Caco-2 (cell line): Measurements from ENCODE around the gene FAM170B. TPM values are rescaled to one million over a fixed set of nuclear protein-coding genes. Genes with fewer than 3 reads are reported as not detected.

Experiments
- BruUV-seq: library from RNA; stranded (reverse); fragments of 400-500 nt; replicated peaks from 2 replicates; lab custom pipeline; 2021; lab: Mats Ljungman, UMichigan
- CTCF ChIA-PET: fragments of 300-600 bp; sonication (Branson Sonifier 250); formaldehyde crosslinking; loops from one replicate; lab custom pipeline; 2022; ENCODE audit warnings: antibody characterized with exemption; lab: Charles Lee
- POLR2A ChIA-PET: fragments of 300-600 bp; sonication (Branson Sonifier 250); formaldehyde crosslinking; loops from one replicate; lab custom pipeline; 2022; ENCODE audit warnings: antibody characterized with exemption; lab: Charles Lee
- DNase-seq, 2 experiments: peaks; one replicate each; pipeline versions ENCODE4 v3.0.0 to v3.0.0-alpha.2; 2020 to 2022
- H3K27me3 ChIP-seq: replicated peaks from 2 replicates; pipeline ENCODE4 v1.6.0; 2011; ENCODE audit warnings: low read length; ENCODE audit not compliant: control insufficient read depth, insufficient read depth
- H3K36me3 ChIP-seq: 2 replicates; pipeline ENCODE4 v1.5.1; 2011; ENCODE audit warnings: low read length; ENCODE audit not compliant: control insufficient read depth, insufficient read depth
- H3K4me1 ChIP-seq: fragments of 250-450 bp; sonication (Bioruptor Pico); 2 replicates; pipeline ENCODE4 v1.5.1; 2020; ENCODE audit warnings: mild to moderate bottlenecking
- H3K4me3 ChIP-seq: 2 replicates; pipeline ENCODE4 v1.5.1; 2011; ENCODE audit warnings: low read depth, mild to moderate bottlenecking, control low read depth, low read length
- H3K9me3 ChIP-seq: fragments of 250-450 bp; sonication (Bioruptor Pico); 2 replicates; pipeline ENCODE4 v1.5.1; 2020; ENCODE audit warnings: mild to moderate bottlenecking, moderate library complexity
- H3K27ac Mint-ChIP-seq: one replicate; pipeline ENCODE4 v1.8.0; 2022; ENCODE audit warnings: mixed read lengths; ENCODE audit not compliant: unreplicated experiment
- H3K27me3 Mint-ChIP-seq: one replicate; pipeline ENCODE4 v1.8.0; 2022; ENCODE audit warnings: mixed read lengths; ENCODE audit not compliant: insufficient read depth, unreplicated experiment
- H3K36me3 Mint-ChIP-seq: one replicate; pipeline ENCODE4 v1.8.0; 2022; ENCODE audit warnings: mild to moderate bottlenecking, mixed read lengths; ENCODE audit not compliant: insufficient read depth, unreplicated experiment
- H3K4me1 Mint-ChIP-seq: one replicate; pipeline ENCODE4 v1.8.0; 2022; ENCODE audit warnings: low read depth, mixed read lengths; ENCODE audit not compliant: unreplicated experiment
- H3K4me3 Mint-ChIP-seq: one replicate; pipeline ENCODE4 v1.8.0; 2022; ENCODE audit warnings: mild to moderate bottlenecking, moderate library complexity, mixed read lengths; ENCODE audit not compliant: unreplicated experiment
- H3K9me3 Mint-ChIP-seq: one replicate; pipeline ENCODE4 v1.8.0; 2022; ENCODE audit warnings: mixed read lengths; ENCODE audit not compliant: unreplicated experiment
- intact Hi-C: fragments of 100-400 bp; cut with micrococcal nuclease; formaldehyde crosslinking; loops from one replicate; pipeline ENCODE4 v1.10.0; 2022; ENCODE audit not compliant: unreplicated experiment
- total RNA-seq: library from RNA; stranded (reverse); gene quantifications from 2 replicates; pipeline ENCODE4 v1.2.3, GENCODE V29; 2022
- TF ChIP-seq, protein P1 (sequence below), 2 experiments: fragments of 200-600 bp in 1 of 2; IDR thresholded peaks; 1 replicate in 1 of 2; 2 replicates in 1 of 2; pipeline versions ENCODE4 v1.5.1 to v1.8.0; 2011 to 2022; ENCODE audit warnings: antibody characterized with exemption in 1 of 2, control low read depth in 1 of 2, inconsistent platforms in 1 of 2, low read depth in 1 of 2, low read length in 1 of 2, mild to moderate bottlenecking in 1 of 2, moderate library complexity in 1 of 2; ENCODE audit not compliant: insufficient read depth in 1 of 2, severe bottlenecking in 1 of 2, unreplicated experiment in 1 of 2

Gene FAM170B
- total RNA-seq, 1 experiment from 2014 or later, result not detected

DNA sequence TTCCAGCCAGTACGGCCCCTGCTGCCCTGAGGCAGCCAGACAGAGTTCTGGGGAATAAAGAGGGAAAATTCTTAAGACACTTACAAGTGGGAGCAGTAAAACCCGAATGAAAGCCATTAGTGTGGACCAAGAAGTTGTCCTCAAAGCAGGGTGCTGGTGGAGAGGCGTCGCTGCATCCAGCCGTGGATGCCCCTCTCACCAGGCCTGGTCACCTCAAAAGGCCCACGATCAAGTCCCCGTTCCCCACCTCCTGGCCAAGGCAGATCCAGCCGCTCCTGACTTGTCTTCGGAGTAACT lies 19.2 kb downstream of the FAM170B start:
- DNase-seq, result no peak
- ChIA-PET CTCF (no interaction called here), POLR2A (no interaction called here)
- H3K4me3 ChIP-seq, result no peak overlapping the region
- no peaks in the 10 kb centered on the region for H3K9me3 Mint-ChIP-seq
- no peaks in the 10 kb centered on the region for H3K36me3 ChIP-seq
- no peaks in the 10 kb centered on the region for H3K27me3 Mint-ChIP-seq
- intact Hi-C loops, result no loop called here
- H3K36me3 Mint-ChIP-seq, result no peaks in the 10 kb centered on the region
- H3K4me3 Mint-ChIP-seq, result no peak overlapping the region
- no TSS peak for BruUV-seq
- no peaks in the 10 kb centered on the region for H3K9me3 ChIP-seq
- no peaks in the 10 kb centered on the region for H3K4me1 Mint-ChIP-seq
- no peak overlapping the region for H3K27ac Mint-ChIP-seq
- TF ChIP-seq, protein P1, sequence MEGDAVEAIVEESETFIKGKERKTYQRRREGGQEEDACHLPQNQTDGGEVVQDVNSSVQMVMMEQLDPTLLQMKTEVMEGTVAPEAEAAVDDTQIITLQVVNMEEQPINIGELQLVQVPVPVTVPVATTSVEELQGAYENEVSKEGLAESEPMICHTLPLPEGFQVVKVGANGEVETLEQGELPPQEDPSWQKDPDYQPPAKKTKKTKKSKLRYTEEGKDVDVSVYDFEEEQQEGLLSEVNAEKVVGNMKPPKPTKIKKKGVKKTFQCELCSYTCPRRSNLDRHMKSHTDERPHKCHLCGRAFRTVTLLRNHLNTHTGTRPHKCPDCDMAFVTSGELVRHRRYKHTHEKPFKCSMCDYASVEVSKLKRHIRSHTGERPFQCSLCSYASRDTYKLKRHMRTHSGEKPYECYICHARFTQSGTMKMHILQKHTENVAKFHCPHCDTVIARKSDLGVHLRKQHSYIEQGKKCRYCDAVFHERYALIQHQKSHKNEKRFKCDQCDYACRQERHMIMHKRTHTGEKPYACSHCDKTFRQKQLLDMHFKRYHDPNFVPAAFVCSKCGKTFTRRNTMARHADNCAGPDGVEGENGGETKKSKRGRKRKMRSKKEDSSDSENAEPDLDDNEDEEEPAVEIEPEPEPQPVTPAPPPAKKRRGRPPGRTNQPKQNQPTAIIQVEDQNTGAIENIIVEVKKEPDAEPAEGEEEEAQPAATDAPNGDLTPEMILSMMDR (IDR thresholded peaks at IDR 0.05; ENCODE audit: insufficient read depth in 1 of 2, low read depth in 1 of 2, low read length in 1 of 2, severe bottlenecking in 1 of 2, unreplicated experiment in 1 of 2), result no peak
- H3K4me1 ChIP-seq, result no peaks in the 10 kb centered on the region
- H3K27me3 ChIP-seq, result peaks cover 1% of the 10 kb centered on the region

DNA sequence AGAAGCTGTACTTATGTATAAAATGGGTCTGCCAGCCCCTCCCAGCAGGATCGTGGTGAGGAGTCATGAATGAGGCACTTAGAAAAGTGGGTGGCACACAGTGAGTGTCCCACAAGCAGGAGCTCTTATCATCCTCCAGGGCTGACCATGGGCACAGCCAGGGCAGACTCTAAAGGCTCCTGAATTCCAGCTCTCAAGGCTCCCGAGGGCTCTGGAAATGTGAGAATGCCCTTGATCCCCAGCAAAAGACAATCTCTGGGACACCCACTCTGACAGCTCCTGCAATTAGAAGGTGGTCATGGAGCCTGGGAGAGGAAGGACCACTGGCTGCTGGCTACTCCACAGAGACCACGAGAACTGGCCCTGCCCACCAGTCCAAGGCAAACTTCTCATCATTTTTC lies 20.1 kb downstream of the FAM170B start:
- intact Hi-C loops, result no loop called here
- POLR2A ChIA-PET, result no interaction called here
- DNase-seq, result no peak
- Mint-ChIP-seq H3K27me3 (no peaks in the 10 kb centered on the region), H3K36me3 (no peaks in the 10 kb centered on the region), H3K4me3 (no peak overlapping the region), H3K9me3 (no peaks in the 10 kb centered on the region), H3K4me1 (no peaks in the 10 kb centered on the region), H3K27ac (no peak overlapping the region)
- peaks cover 1% of the 10 kb centered on the region for H3K27me3 ChIP-seq
- no peaks in the 10 kb centered on the region for H3K4me1 ChIP-seq
- BruUV-seq, result no TSS peak
- TF ChIP-seq, protein P1 (IDR thresholded peaks at IDR 0.05; ENCODE audit: insufficient read depth in 1 of 2, low read depth in 1 of 2, low read length in 1 of 2, severe bottlenecking in 1 of 2, unreplicated experiment in 1 of 2), result no peak
- no peaks in the 10 kb centered on the region for H3K9me3 ChIP-seq
- no peaks in the 10 kb centered on the region for H3K36me3 ChIP-seq
- H3K4me3 ChIP-seq, result no peak overlapping the region
- CTCF ChIA-PET, result no interaction called here

DNA sequence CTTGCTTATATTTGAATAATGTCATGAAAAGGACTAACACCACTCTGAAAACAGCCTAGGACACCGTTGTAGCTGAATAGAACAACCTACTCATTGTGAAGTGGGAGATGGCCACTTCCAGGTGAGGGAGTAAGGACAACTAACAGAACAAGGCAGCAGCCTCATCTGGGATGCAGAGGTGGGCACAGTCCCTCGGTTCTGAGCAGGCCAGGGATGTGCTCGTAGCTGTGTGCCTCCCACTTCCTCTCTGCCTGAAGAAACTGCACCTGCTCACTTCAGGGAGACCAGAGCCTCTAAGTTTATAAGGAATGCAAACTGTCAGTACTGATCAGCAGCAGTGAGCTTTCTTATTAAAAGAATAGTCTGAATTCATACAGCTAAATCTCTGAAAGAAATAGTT lies 21.0 kb downstream of the FAM170B start:
- Mint-ChIP-seq H3K4me1 (no peaks in the 10 kb centered on the region), H3K27me3 (no peaks in the 10 kb centered on the region)
- BruUV-seq, result no TSS peak

More for the DNA sequence above, 21.0 kb downstream of the FAM170B start:
- DNase-seq, result no peak
- Mint-ChIP-seq H3K36me3 (no peaks in the 10 kb centered on the region), H3K4me3 (no peak overlapping the region), H3K9me3 (no peaks in the 10 kb centered on the region), H3K27ac (no peak overlapping the region)
- TF ChIP-seq, protein P1 (IDR thresholded peaks at IDR 0.05; ENCODE audit: insufficient read depth in 1 of 2, low read depth in 1 of 2, low read length in 1 of 2, severe bottlenecking in 1 of 2, unreplicated experiment in 1 of 2), result no peak
- intact Hi-C loops, result no loop called here
- CTCF ChIA-PET, result no interaction called here
- Histone ChIP-seq H3K4me3 (no peak overlapping the region), H3K36me3 (no peaks in the 10 kb centered on the region), H3K9me3 (no peaks in the 10 kb centered on the region), H3K4me1 (no peaks in the 10 kb centered on the region), H3K27me3 (peaks cover 1% of the 10 kb centered on the region)
- POLR2A ChIA-PET, result no interaction called here
